Measurements from ENCODE around the gene DGKG. TPM values are rescaled to one million over a fixed set of nuclear protein-coding genes. Genes with fewer than 3 reads are reported as not detected.

The DGKG gene
- total RNA-seq, 4 donors from 2014 or later, result 0.70 to 13.2 (median 5.9) TPM

- H3K27ac ChIP-seq, result no peak overlapping the region
- no peaks in the 10 kb centered on the region for H3K9me3 ChIP-seq
- H3K27me3 ChIP-seq, result no peaks in the 10 kb centered on the region
- TF ChIP-seq, protein P1, sequence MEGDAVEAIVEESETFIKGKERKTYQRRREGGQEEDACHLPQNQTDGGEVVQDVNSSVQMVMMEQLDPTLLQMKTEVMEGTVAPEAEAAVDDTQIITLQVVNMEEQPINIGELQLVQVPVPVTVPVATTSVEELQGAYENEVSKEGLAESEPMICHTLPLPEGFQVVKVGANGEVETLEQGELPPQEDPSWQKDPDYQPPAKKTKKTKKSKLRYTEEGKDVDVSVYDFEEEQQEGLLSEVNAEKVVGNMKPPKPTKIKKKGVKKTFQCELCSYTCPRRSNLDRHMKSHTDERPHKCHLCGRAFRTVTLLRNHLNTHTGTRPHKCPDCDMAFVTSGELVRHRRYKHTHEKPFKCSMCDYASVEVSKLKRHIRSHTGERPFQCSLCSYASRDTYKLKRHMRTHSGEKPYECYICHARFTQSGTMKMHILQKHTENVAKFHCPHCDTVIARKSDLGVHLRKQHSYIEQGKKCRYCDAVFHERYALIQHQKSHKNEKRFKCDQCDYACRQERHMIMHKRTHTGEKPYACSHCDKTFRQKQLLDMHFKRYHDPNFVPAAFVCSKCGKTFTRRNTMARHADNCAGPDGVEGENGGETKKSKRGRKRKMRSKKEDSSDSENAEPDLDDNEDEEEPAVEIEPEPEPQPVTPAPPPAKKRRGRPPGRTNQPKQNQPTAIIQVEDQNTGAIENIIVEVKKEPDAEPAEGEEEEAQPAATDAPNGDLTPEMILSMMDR (IDR thresholded peaks at IDR 0.05), result no peak
- TF ChIP-seq POLR2A (IDR thresholded peaks at IDR 0.05), result no peak
- H3K4me1 ChIP-seq, result peaks cover 0 to 9% (median 3%) of the 10 kb centered on the region in 4 donors
- H3K4me3 ChIP-seq, result no peak overlapping the region
- no peak for DNase-seq
- no peaks in the 10 kb centered on the region for H3K36me3 ChIP-seq
Observed at GRCh38 chr3:186251948-186252619, 110.0 kb downstream of the DGKG start.

DNA sequence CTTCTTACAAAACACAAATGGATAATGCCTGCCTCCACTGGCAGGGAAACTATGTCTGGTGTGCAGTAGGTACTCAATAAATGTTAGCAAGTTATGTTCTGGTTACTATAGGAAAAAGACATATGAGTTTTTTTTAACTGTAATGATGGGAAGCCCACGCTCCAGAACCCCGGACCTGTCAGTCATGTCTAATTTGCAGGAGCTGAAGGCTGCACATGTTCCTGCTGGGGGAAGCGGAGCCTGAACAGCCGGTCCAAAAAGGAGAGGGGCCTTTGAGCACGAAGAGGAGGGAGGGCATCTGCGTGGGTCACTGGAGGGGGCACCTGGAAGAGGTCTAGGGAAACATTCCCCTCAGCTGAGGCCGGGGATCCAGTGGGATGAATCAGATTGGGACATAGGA lies 113.2 kb downstream of the DGKG start:
- TF ChIP-seq, protein P1 (IDR thresholded peaks at IDR 0.05), result no peak
- no peak for TF ChIP-seq POLR2A (IDR thresholded peaks at IDR 0.05)
- no peak for DNase-seq
- Histone ChIP-seq H3K4me3 (no peak overlapping the region), H3K27ac (no peak overlapping the region), H3K9me3 (no peaks in the 10 kb centered on the region), H3K36me3 (no peaks in the 10 kb centered on the region), H3K27me3 (no peaks in the 10 kb centered on the region), H3K4me1 (no peaks in the 10 kb centered on the region)

GRCh38 chr3:186247821-186248814 lies 113.9 kb downstream of the DGKG start:
- Histone ChIP-seq H3K27ac (no peak overlapping the region), H3K4me3 (no peak overlapping the region), H3K36me3 (no peaks in the 10 kb centered on the region), H3K27me3 (no peaks in the 10 kb centered on the region), H3K9me3 (no peaks in the 10 kb centered on the region), H3K4me1 (no peaks in the 10 kb centered on the region)
- no peak for TF ChIP-seq POLR2A (IDR thresholded peaks at IDR 0.05)
- TF ChIP-seq, protein P1 (IDR thresholded peaks at IDR 0.05), result no peak
- DNase-seq, result no peak

- Histone ChIP-seq H3K4me1 (peaks cover 0 to 7% (median 0%) of the 10 kb centered on the region in 4 donors), H3K9me3 (no peaks in the 10 kb centered on the region), H3K27me3 (no peaks in the 10 kb centered on the region), H3K27ac (no peak overlapping the region), H3K36me3 (no peaks in the 10 kb centered on the region), H3K4me3 (no peak overlapping the region)
- no peak for TF ChIP-seq POLR2A (IDR thresholded peaks at IDR 0.05)
- TF ChIP-seq, protein P1 (IDR thresholded peaks at IDR 0.05), result no peak
- DNase-seq, result no peak
Observed at GRCh38 chr3:186246941-186247340, 115.1 kb downstream of the DGKG start.

DNA sequence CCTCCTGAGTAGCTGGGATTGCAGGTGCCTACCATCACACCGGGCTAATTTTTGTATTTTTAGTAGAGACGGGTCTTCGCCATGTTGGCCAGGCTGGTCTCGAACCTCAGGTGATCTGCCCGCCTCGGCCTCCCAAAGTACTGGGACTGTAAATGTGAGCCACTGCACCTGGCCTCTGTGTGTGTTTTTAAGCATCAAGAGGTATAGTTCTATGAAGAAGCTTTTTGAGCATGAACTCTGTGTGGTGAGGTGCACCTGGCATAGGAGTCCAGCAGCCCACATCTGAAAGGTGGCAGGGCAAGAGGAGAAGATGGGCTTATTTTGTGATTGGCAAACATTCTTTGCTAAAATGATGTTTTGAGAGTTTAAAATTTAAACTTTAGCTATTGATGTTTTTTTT lies 118.0 kb downstream of the DGKG start:
- H3K27ac ChIP-seq, result no peak overlapping the region
- H3K4me3 ChIP-seq, result no peak overlapping the region
- H3K9me3 ChIP-seq, result no peaks in the 10 kb centered on the region

More for the DNA sequence above, 118.0 kb downstream of the DGKG start:
- no peak for DNase-seq
- Histone ChIP-seq H3K27me3 (no peaks in the 10 kb centered on the region), H3K4me1 (peaks cover 0 to 11% (median 0%) of the 10 kb centered on the region in 4 donors), H3K36me3 (no peaks in the 10 kb centered on the region)
- TF ChIP-seq, protein P1 (IDR thresholded peaks at IDR 0.05), result no peak
- no peak for TF ChIP-seq POLR2A (IDR thresholded peaks at IDR 0.05)

Measured in Peyer's patch (tissue), 4 donors.